SK-N-SH (cell line): Measurements from ENCODE around the gene TSNAXIP1.

Experiments
- EP300 ChIP-seq, 2 experiments: IDR thresholded peaks; 2 replicates each; pipeline versions ENCODE4 v1.4.0 to v1.6.1; 2012; ENCODE audit warnings: borderline replicate concordance in 1 of 2, low read depth in 1 of 2, low read length in 1 of 2
- EZH2phosphoT487 ChIP-seq: fragments of 200-600 bp; sonication (generic); IDR thresholded peaks from 2 replicates; pipeline ENCODE4 v1.6.1; 2017; ENCODE audit warnings: low read depth, mixed run types, mild to moderate bottlenecking, antibody characterized with exemption, moderate library complexity, borderline replicate concordance
- JUND ChIP-seq: IDR thresholded peaks from 2 replicates; pipeline ENCODE4 v1.4.0; 2012
- MAX ChIP-seq: IDR thresholded peaks from 2 replicates; pipeline ENCODE4 v1.4.0; 2012; ENCODE audit warnings: low read depth
- RFX5 ChIP-seq: IDR thresholded peaks from 2 replicates; pipeline ENCODE4 v1.6.1; 2012; ENCODE audit warnings: mild to moderate bottlenecking, improper control_type of control experiment, low read length
- SMC3 ChIP-seq: IDR thresholded peaks from 2 replicates; pipeline ENCODE4 v1.6.1; 2012; ENCODE audit warnings: low read depth, low read length, improper control_type of control experiment
- TAF1 ChIP-seq: IDR thresholded peaks from 2 replicates; pipeline ENCODE4 v1.6.1; 2012; ENCODE audit warnings: low read depth, mild to moderate bottlenecking, low read length, moderate library complexity, borderline replicate concordance
- USF1 ChIP-seq: IDR thresholded peaks from 2 replicates; pipeline ENCODE4 v1.4.0; 2012; ENCODE audit warnings: low read depth, borderline replicate concordance
- USF2 ChIP-seq: fragments of 150-350 bp; IDR thresholded peaks from 2 replicates; pipeline ENCODE4 v1.6.1; 2017; ENCODE audit warnings: antibody characterized with exemption, low read length, low read depth, borderline replicate concordance
- TF ChIP-seq, protein P1 (sequence below): fragments of 200-600 bp; sonication (generic); IDR thresholded peaks from 2 replicates; pipeline ENCODE4 v1.6.1; 2017; ENCODE audit warnings: antibody characterized with exemption, mild to moderate bottlenecking, moderate library complexity
- TF ChIP-seq, protein P2 (sequence below): IDR thresholded peaks from 2 replicates; pipeline ENCODE4 v1.4.0; 2012; ENCODE audit warnings: low read depth, borderline replicate concordance

DNA sequence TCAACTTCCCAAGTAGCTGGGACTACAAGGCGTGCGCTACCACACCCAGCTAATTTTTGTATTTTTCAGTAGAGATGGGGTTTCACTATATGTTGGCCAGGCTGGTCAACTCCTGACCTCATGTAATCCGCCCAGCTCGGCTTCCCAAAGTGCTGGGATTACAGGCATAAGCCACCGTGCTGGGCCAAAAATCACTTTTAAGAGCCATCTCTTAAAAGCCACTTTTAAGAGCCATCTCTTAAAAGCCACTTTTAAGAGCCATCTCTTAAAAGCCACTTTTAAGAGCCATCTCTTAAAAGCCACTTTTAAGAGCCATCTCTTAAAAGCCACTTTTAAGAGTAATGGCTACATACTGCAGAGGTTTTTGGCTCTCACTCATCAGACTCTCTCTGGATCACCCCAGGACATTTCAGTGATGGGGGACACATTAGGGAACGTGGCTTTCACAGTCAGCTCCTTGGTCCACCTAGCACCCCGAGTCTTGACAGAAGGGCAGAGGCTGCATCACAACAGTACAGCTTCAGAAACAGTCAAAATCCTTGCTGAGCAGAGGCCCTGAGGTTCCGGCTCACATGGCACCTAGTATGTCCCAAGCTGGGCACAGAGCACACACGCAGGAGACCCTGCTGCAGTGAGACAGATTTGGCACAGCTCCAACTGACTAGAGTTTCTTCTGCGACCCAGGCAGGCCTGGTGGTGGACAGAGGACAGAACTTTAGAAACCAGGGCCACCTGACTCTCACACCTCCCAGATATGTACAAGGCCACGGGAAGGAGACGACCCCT lies 23.9 kb upstream of the TSNAXIP1 start:
- TF ChIP-seq, protein P1, sequence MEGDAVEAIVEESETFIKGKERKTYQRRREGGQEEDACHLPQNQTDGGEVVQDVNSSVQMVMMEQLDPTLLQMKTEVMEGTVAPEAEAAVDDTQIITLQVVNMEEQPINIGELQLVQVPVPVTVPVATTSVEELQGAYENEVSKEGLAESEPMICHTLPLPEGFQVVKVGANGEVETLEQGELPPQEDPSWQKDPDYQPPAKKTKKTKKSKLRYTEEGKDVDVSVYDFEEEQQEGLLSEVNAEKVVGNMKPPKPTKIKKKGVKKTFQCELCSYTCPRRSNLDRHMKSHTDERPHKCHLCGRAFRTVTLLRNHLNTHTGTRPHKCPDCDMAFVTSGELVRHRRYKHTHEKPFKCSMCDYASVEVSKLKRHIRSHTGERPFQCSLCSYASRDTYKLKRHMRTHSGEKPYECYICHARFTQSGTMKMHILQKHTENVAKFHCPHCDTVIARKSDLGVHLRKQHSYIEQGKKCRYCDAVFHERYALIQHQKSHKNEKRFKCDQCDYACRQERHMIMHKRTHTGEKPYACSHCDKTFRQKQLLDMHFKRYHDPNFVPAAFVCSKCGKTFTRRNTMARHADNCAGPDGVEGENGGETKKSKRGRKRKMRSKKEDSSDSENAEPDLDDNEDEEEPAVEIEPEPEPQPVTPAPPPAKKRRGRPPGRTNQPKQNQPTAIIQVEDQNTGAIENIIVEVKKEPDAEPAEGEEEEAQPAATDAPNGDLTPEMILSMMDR, result no peak
- no peak for TF ChIP-seq EP300 (IDR thresholded peaks at IDR 0.05; ENCODE audit: borderline replicate concordance in 1 of 2, low read depth in 1 of 2, low read length in 1 of 2)
- no peak for TF ChIP-seq TAF1
- no peak for TF ChIP-seq USF2
- TF ChIP-seq EZH2phosphoT487, result no peak
- TF ChIP-seq, protein P2, sequence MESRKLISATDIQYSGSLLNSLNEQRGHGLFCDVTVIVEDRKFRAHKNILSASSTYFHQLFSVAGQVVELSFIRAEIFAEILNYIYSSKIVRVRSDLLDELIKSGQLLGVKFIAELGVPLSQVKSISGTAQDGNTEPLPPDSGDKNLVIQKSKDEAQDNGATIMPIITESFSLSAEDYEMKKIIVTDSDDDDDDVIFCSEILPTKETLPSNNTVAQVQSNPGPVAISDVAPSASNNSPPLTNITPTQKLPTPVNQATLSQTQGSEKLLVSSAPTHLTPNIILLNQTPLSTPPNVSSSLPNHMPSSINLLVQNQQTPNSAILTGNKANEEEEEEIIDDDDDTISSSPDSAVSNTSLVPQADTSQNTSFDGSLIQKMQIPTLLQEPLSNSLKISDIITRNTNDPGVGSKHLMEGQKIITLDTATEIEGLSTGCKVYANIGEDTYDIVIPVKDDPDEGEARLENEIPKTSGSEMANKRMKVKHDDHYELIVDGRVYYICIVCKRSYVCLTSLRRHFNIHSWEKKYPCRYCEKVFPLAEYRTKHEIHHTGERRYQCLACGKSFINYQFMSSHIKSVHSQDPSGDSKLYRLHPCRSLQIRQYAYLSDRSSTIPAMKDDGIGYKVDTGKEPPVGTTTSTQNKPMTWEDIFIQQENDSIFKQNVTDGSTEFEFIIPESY, result no peak
- TF ChIP-seq MAX, result no peak
- TF ChIP-seq JUND, result no peak
- no peak for TF ChIP-seq RFX5
- no peak for TF ChIP-seq SMC3
- no peak for TF ChIP-seq USF1
